AG10803 (cell line): Measurements from ENCODE around the gene ZNF556.

Source experiments
- DNase-seq: peaks from one replicate; pipeline ENCODE4 v3.0.0; 2010; ENCODE audit warnings: low read depth
- H3K4me3 ChIP-seq: 2 replicates; pipeline ENCODE4 v1.5.1; 2011; ENCODE audit warnings: mild to moderate bottlenecking, low read length, control low read depth
- CTCF ChIP-seq: conservative IDR thresholded peaks from 2 replicates; pipeline ENCODE4 v1.5.1; 2011; ENCODE audit warnings: mild to moderate bottlenecking, low read length, control low read depth, inconsistent platforms

ZNF556 gene

GRCh38 chr19:2867025-2867991 is at the start of gene ZNF556:
Gene ZNF556, plus strand, starts transcription at chr19:2867335. Its CDS starts 87 bp downstream, at chr19:2867422.
- no peak for TF ChIP-seq CTCF
- peak within 1 kb of the TSS; percentile 59 for H3K4me3 ChIP-seq
- DNase-seq, result peak; percentile 91

GRCh38 chr19:2819540-2820111 is 47.5 kb upstream of the ZNF556 start, which contains the start of gene ZNF554:
Gene ZNF554, plus strand, starts transcription at chr19:2819868. Its CDS starts 204 bp downstream, at chr19:2820072.
- peak; percentile 90 for TF ChIP-seq CTCF
- DNase-seq, result peak; percentile 93
- H3K4me3 ChIP-seq, result peak within 1 kb of the TSS; percentile 77

- no peak for DNase-seq
- no peak for TF ChIP-seq CTCF
- peak overlapping the region; percentile 77 for H3K4me3 ChIP-seq
These were observed 46.9 kb upstream of the ZNF556 start for GRCh38 chr19:2820112-2820702.

DNA sequence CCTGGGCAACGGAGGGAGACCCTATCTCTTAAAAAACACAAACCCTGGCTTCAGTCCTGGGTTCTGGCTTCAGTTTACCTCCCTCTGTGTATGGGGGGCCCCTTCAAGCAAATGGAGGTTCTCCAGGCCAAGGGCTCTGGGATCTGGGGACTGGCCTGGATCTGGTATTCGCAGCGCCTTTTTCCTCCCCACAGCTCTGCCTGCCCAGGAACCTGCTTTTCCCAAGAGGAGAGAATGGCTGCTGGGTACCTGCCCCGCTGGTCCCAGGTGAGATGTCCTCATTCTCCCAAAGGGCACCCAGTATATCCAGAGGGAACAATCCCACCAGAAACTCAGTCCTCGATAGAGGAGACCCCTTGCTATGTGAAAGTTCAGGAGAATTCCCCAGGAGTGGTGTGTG is 44.3 kb upstream of the ZNF556 start:
- TF ChIP-seq CTCF, result no peak
- H3K4me3 ChIP-seq, result no peak overlapping the region
- DNase-seq, result no peak

DNA sequence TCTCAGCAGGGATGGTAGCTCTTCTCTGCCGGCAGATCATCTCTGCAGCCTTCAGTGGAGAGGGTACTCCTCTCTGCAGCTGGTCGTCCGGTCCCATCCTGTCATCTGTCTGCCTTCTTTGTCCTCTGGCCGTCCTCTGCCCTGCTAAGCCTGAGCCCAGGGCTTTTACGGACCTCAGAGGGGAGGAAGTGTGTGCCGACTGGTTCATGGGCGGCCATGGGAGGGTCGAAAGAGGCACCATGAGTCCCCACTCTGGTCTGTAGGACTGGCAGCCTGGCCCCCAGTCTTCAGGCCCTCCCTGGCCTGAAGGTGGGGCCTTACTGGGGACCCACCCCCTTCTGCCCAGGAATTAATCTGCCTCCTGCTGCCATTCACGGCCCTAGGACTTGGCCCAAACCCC is 43.5 kb upstream of the ZNF556 start:
- no peak for TF ChIP-seq CTCF
- no peak overlapping the region for H3K4me3 ChIP-seq
- no peak for DNase-seq

DNA sequence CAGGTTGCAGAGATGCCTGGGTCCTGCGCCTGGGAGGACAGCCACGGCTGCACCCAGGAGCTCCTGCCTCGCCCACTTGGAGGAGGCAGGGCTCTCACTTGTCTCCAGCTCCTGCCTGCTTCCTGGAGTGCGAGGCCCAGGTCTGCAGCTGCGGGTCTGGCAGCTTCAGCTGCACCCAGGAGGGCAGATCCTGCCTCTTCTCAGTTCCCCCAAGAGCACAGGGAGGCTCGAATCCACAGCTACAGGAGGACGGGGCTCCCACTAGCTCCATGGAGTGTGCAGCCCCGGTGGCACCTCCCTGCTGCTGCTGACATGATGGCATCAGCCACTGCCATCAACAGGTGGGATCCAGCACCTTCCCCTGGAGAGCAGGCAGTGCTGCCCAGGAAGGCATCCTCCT is 43.0 kb upstream of the ZNF556 start:
- TF ChIP-seq CTCF, result no peak
- DNase-seq, result no peak
- no peak overlapping the region for H3K4me3 ChIP-seq
